ENCODE data around the gene UBTD2. TPM values are rescaled to one million over a fixed set of nuclear protein-coding genes. Genes with fewer than 3 reads are reported as not detected.

The UBTD2 gene
- total RNA-seq, 1 donor from 2014 or later = 47.5 TPM

DNA sequence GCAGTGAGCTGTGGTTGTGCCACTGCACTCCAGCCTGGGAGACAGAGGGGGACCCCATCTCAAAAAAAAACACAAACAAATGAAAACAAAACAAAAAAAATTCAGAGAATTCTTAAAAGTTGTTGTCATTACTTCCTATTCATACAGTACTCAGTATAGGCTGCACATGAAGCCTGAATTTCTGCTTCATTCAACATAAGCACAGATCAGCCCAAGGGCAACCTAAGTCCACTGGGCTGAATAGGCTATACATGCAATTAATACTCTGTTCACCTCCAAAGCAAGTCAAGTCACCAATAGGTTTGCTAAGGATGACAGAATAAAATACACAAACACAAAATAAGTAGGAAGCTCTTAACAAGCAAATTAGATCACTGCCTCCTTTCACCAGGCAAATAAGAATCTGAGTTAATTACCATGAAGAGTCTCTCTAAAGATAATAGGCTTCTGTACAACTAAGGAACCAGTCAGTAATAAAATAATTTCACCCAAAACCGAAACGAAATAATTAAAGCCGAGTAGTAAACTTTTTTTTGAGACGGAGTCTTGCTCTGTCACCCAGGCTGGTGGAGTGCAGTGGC is 18.7 kb downstream of the UBTD2 start:
- Mint-ChIP-seq H3K9me3 (ENCODE audit: unreplicated experiment) (no peaks in the 10 kb centered on the region), H3K36me3 (ENCODE audit: unreplicated experiment) (peaks cover 5% of the 10 kb centered on the region), H3K27me3 (ENCODE audit: unreplicated experiment) (no peaks in the 10 kb centered on the region), H3K4me3 (ENCODE audit: unreplicated experiment) (no peak overlapping the region), H3K4me1 (ENCODE audit: unreplicated experiment) (peaks cover 38% of the 10 kb centered on the region), H3K27ac (ENCODE audit: unreplicated experiment) (no peak overlapping the region)
- TF ChIP-seq, protein P1, sequence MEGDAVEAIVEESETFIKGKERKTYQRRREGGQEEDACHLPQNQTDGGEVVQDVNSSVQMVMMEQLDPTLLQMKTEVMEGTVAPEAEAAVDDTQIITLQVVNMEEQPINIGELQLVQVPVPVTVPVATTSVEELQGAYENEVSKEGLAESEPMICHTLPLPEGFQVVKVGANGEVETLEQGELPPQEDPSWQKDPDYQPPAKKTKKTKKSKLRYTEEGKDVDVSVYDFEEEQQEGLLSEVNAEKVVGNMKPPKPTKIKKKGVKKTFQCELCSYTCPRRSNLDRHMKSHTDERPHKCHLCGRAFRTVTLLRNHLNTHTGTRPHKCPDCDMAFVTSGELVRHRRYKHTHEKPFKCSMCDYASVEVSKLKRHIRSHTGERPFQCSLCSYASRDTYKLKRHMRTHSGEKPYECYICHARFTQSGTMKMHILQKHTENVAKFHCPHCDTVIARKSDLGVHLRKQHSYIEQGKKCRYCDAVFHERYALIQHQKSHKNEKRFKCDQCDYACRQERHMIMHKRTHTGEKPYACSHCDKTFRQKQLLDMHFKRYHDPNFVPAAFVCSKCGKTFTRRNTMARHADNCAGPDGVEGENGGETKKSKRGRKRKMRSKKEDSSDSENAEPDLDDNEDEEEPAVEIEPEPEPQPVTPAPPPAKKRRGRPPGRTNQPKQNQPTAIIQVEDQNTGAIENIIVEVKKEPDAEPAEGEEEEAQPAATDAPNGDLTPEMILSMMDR (IDR thresholded peaks at IDR 0.05) = no peak
- DNase-seq (ENCODE audit: extremely low spot score, unreplicated experiment) = no peak

DNA sequence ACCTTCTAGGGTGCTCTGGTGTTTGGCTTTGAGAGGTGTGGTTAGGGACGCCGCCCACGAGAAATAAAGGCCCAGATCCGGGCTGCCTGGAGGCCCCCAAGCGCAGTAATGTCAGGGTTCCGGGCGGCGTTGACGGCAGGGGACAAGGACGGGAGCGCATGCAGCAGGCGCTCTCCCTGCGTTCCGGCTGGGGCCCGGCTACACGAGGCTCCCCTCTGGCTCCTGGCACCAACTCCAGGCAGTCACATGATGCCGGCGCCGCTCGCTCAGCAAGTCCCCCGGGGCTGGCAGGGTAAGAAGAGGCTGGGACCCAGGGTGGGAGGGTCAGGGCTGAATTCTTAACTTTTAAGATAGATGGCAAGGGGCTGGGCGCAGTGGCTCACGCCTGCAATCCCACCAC is 28.1 kb downstream of the UBTD2 start:
- Mint-ChIP-seq H3K9me3 (ENCODE audit: unreplicated experiment) (peaks cover 12% of the 10 kb centered on the region), H3K27me3 (ENCODE audit: unreplicated experiment) (no peaks in the 10 kb centered on the region), H3K36me3 (ENCODE audit: unreplicated experiment) (peaks cover 53% of the 10 kb centered on the region), H3K4me3 (ENCODE audit: unreplicated experiment) (no peak overlapping the region), H3K27ac (ENCODE audit: unreplicated experiment) (no peak overlapping the region), H3K4me1 (ENCODE audit: unreplicated experiment) (no peaks in the 10 kb centered on the region)
- no peak for DNase-seq (ENCODE audit: extremely low spot score, unreplicated experiment)
- TF ChIP-seq, protein P1 (IDR thresholded peaks at IDR 0.05) = no peak

DNA sequence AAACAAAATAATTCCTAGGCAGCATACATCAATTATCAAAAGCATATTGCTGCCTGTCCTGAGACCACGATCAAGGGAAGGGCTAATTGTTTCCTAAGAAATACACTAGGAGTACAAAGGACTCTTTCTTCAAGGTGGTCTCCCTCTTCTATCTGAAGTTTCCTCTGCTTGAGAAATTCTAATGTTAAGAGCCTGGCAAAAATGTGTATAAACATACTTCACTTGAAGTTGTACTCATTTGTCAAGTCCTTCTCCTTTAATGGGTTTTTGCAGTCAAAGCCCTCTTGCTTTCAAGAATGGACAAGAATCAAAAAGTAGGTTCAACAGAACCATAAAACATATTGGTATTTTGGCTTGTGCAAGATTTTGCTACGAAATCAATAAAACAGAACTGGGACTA is 31.1 kb downstream of the UBTD2 start:
- no peak overlapping the region for H3K4me3 Mint-ChIP-seq (ENCODE audit: unreplicated experiment)
- TF ChIP-seq, protein P1 (IDR thresholded peaks at IDR 0.05) = no peak
- H3K36me3 Mint-ChIP-seq (ENCODE audit: unreplicated experiment) = peaks cover 47% of the 10 kb centered on the region
- peak overlapping the region; percentile 18 for H3K27ac Mint-ChIP-seq (ENCODE audit: unreplicated experiment)
- no peaks in the 10 kb centered on the region for H3K27me3 Mint-ChIP-seq (ENCODE audit: unreplicated experiment)
- no peak for DNase-seq (ENCODE audit: extremely low spot score, unreplicated experiment)
- peaks cover 10% of the 10 kb centered on the region for H3K4me1 Mint-ChIP-seq (ENCODE audit: unreplicated experiment)
- peaks cover 10% of the 10 kb centered on the region for H3K9me3 Mint-ChIP-seq (ENCODE audit: unreplicated experiment)

DNA sequence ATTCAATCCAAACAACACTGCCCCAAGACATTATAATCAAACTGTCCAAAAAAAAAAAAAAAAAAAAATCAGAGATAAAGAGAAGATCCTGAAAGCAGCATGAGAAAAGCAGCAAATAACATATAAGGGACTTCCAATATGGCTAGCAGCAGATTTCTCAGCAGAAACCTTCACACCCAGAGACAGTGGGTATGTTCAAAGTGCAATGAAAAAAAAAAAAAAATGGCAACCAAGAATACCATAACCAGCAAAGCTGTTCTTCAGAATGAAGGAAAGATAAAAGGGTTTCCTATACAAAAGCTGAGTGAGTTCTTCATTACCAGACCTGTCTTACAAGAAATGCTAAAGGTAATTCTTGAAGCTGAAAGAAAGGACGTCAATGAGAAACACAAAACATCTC is 32.1 kb downstream of the UBTD2 start:
- no peak overlapping the region for H3K4me3 Mint-ChIP-seq (ENCODE audit: unreplicated experiment)
- DNase-seq (ENCODE audit: extremely low spot score, unreplicated experiment) = no peak
- peaks cover 10% of the 10 kb centered on the region for H3K9me3 Mint-ChIP-seq (ENCODE audit: unreplicated experiment)
- H3K36me3 Mint-ChIP-seq (ENCODE audit: unreplicated experiment) = peaks cover 42% of the 10 kb centered on the region
- TF ChIP-seq, protein P1 (IDR thresholded peaks at IDR 0.05) = no peak
- H3K4me1 Mint-ChIP-seq (ENCODE audit: unreplicated experiment) = peaks cover 10% of the 10 kb centered on the region
- H3K27me3 Mint-ChIP-seq (ENCODE audit: unreplicated experiment) = no peaks in the 10 kb centered on the region
- no peak overlapping the region for H3K27ac Mint-ChIP-seq (ENCODE audit: unreplicated experiment)

DNA sequence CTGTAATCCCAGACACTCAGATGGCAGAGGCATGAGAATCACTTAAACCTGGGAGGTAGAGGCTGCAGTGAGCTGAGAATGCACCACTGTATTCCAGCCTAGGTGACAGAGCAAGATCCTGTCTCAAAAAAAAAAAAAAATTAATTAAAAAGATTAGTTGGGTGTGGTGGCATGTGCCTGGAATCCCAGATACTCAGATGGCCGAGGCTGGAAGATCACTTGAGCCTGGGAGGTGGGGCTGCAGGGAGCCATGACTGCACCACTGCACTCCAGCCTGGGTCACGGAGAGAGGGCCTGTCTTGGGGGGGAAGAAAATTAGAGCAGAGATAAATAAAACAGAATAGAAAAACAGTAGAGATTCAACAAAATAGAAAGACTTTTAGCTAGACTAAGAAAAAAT is 34.9 kb downstream of the UBTD2 start:
- no peak for DNase-seq (ENCODE audit: extremely low spot score, unreplicated experiment)
- H3K4me1 Mint-ChIP-seq (ENCODE audit: unreplicated experiment) = peaks cover 16% of the 10 kb centered on the region
- peaks cover 10% of the 10 kb centered on the region for H3K9me3 Mint-ChIP-seq (ENCODE audit: unreplicated experiment)
- H3K27ac Mint-ChIP-seq (ENCODE audit: unreplicated experiment) = no peak overlapping the region
- H3K27me3 Mint-ChIP-seq (ENCODE audit: unreplicated experiment) = no peaks in the 10 kb centered on the region
- TF ChIP-seq, protein P1 (IDR thresholded peaks at IDR 0.05) = no peak
- H3K4me3 Mint-ChIP-seq (ENCODE audit: unreplicated experiment) = no peak overlapping the region
- peaks cover 33% of the 10 kb centered on the region for H3K36me3 Mint-ChIP-seq (ENCODE audit: unreplicated experiment)

All from osteocyte (in vitro differentiated cells).